Hypothalamus (tissue), 51 donors: ENCODE results near the gene GSAP.
A peak's percentile ranks its signal among the peaks of the same experiment; 100 is the strongest.

Experiments used
- DNase-seq, 51 donors: peaks; one replicate each; lab custom pipeline; 2025; lab: John Stamatoyannopoulos, UW

The GSAP gene

DNA sequence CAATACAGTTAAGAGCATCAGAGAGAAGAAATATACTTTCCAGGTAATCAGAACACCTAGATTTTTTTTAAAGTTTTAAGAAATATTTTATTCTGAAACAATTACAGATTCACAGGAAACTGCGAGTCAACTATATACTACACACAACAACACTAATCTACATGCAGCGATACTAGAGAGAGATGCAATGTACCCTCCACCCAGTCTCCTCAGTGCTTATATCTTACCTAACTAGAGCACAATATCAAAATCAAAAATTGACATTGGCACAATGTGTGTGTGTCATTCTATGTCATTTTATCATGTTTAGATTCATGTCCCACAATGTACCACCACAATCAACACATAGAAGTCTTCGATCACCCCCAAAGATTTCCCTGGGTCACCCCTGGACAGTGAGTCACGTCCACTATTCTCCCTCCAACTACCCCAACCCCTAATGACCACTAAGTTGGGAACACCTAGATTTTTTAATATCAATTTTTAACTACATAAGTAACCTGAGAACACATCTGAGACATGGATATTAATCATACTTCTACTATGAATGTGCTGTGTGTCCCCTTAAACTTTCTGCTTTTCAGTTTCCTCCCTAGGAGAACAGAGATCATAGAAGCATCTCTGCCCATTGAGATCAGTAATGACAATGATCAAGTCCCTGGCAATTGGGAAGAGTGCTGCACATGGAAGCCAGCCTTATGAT, 86.5 kb downstream of the GSAP start:
- DNase-seq, result no peak

- no peak for DNase-seq
Observed at GRCh38 chr7:77328669-77329068, 87.5 kb downstream of the GSAP start.

DNA sequence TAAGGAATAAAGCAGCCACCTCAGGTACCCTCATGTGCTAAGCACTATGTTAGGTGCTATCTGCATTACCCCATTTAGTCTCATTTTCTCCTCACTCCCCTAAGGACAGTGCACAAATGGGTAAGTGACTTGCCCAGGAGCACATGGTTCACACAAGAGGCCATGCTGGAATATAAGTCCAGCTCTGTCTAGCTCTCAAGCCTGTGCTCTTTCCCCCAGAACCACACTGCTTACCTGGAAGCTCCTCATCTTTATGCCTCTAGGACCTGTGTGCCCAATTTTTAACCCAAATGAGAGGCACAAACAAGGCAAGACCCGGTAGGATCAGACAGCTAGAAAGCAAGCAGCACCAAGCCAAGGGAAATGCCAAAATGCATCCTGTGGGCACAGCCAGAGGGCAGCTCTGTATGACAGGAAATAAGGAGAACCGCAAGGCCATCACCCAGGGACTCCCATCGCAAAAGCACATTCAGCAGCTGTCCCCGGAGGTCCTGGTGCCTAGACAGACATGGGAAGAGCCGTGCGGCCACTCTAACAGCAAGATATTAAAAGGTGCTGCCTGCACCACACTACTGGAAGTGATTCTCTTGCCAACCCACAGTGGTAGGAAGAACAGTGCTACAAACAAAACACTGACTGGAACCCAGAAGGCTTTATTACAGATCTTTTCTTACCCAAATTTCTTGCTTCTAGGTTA, 88.1 kb downstream of the GSAP start:
- no peak for DNase-seq

DNA sequence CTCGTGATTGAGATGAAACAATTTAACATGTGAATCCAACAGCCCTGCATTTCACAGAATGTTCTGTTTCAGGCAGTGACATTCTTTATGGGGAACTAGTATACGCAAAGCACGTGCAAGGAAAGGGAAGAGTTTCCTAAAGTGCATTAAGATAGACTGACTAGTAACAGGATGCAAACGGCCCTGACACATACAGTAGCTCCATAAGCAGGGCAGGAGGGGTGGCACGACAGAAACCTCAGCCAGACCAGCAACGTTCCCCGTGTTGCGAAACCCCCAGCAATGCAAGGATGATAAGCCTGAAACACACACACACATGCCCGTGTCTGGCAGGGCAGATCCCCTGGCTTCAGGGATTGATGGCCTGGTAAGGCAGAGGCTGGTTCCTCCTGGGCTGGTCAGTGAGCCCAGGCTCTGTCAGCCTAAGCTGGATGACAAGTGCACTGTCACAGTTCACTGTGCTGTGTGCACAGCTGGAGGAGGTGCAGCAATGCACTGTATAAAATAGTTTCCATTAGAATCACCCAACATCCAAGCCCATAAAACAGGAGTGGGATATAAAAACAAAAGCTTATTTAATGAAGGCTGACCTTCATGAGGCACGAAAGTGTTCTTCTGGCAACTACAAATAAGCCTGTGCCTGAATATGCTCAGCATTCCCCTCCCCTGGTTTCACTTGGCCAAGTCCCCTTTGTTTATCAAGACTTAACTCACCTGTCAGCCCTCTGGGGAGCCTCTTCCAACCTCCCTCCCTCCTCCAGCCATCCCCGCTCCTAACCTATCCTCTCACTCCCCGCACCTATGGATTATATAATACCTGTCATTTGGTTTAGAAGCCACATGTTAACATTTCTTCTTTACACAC, 88.8 kb downstream of the GSAP start:
- peak in 1 of 51 donors; percentile 16 for DNase-seq

DNA sequence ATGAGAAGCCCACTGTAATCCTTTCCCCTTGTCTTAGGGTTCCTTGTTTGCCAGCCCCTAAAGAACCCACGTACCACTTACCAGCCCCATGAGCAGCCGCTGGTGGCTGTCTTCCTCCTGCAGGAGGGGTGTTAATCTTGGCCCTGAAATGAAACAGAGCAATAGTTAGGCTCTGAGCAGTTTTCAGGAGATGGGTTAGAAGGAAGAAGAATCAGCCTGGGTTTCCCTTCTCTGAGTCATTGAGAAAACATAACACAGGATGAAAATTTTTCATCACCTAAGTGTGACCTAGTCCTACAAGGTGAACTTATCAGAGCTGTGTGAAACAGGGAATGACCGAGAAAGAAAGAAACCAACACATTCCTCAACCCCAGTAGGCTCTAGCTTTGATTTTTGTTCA, 90.0 kb downstream of the GSAP start:
- no peak for DNase-seq

DNA sequence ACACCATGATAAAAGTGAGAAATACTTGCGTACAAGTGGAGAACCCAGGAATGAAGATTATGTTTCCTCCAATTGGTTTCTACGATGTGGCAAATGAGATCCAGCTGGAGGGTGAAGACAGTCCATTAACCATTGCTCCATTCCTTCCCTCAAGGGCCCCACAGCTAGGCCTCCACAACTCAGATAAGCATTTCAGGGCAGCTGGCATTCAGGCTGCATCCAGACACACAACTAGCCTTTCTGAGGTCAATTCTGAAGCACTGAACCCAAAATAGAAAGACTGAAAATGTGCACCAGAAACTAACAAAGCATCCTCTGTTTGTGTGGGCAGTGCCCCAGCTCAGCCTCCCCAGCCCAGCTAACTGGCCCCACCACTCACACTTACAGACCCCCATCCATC, 94.8 kb downstream of the GSAP start:
- DNase-seq, result peak in 1 of 51 donors; percentile 20

DNA sequence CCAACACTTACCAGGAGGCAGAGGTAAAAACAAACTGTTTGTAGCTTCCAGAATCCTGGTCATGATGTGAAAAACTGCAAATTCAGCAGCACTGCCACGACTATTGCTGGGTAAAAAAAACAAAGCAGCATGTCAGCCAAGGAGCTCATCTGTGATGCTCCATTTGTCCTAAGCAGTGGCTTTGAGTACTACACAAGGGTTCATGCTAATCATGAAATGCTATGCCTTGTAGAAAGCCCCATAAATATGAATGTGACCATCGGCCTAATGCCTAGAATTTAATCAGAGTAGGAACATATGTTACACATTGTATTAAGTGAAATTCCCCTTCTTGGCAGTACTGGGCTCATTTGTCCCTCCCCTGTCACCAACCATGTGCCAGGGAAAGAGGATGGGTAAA, 95.4 kb downstream of the GSAP start:
- DNase-seq, result no peak

- DNase-seq, result no peak
Observed at GRCh38 chr7:77320137-77320536, 96.0 kb downstream of the GSAP start.

DNA sequence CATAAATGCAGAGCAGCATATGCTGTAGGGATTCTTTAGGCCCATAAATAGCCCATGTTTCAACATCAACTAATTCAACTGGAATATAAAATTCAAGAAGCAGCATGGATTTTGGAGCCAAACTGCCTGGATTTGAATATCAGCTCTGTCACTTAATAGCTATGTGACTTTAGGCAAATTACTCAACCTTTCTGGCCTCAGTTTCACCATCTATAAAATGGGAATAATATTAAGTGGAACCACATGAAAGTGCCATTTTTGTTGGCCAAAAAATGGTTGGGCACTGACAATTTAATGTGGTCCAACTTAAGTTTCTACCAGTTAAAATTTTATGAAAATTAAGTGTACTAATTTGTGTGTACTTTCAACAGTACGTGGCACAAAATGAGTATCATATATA, 98.1 kb downstream of the GSAP start:
- DNase-seq, result no peak

GRCh38 chr7:77316219-77316978, 99.8 kb downstream of the GSAP start:
- no peak for DNase-seq

- no peak for DNase-seq
Observed at GRCh38 chr7:77315182-77315591, 101.0 kb downstream of the GSAP start.

- no peak for DNase-seq
Observed at GRCh38 chr7:77313876-77314480, 102.2 kb downstream of the GSAP start.

DNA sequence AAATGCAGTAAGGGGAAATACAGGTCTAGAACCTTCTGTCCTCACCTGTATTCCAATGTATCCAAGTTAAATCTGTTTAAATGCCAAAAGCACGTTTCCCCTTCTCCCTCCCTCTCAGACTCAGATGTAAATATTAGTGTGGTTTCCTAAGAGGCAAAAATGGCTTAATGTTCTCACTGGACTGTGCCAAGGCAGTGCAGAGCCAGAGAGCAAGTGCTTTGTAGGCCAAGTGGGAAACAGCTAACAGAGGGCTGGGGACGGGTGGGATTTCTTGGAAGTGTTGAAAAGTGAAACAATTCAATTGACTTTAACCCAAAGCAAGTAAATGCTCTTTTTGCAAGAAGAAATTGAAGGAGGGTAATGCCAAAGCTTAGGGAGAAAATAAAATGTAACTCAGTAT, 103.1 kb downstream of the GSAP start:
- DNase-seq, result no peak

DNA sequence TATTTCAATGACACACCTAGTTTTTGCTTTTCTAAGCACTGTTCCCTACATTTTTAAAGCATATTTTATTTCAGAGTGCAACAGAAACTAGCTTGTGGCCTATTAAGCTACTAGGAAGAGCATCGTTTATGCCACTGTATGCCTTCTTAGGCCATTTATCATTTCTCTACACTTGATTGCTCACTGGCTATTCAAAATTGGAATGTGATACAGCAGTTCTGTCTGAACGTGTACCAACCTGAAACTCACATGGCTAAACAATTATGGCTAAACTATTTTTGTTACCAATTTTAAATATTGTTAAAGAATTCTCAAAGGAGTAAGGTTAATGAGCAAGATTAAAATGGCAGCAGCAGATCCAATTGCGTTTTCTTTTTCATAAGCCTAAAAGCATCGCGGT, 105.2 kb downstream of the GSAP start:
- DNase-seq, result no peak

DNA sequence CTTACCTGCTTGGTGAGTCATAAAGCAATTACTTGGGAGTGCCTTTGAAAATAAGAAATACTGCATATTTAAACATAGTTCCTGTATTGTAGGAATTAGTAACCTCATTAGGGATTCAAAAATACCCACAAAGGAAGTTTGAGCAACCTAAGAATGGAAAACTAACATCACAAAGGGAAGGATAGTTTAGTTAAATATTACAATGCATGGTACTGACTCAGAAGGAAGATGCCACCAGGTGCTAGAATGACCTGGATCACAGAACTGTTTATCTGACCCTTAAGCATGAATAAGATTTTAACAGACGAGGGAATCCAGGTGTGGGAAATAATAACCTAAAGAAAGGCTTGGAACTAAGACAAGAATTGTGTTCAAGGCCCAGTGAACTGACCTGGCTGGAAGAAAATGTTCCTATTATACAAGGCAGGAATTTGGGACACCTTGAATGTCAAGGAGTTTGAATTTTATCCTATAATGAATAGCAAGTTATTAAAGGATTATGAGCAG, 106.4 kb downstream of the GSAP start:
- DNase-seq, result no peak

DNA sequence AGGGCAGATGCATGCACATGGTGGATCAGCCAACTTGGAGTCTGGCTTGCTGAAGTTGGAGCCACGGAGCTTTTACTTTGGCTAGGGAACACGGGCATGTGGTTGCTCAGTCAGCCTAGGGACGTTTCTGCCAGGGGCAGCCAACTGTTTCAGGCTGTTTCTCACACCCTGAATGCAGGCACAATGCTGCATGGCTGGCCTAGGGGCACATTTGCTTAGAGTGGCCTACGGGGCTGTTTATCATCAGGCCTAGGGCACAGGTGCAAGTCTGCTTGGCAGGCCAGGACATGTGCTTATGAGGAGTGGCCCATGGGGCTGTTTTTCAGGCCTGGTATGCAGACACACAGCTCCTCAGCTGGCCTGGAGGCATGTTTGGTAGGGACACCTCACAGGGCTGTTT, 107.4 kb downstream of the GSAP start:
- DNase-seq, result peak in 1 of 51 donors; percentile 17

DNA sequence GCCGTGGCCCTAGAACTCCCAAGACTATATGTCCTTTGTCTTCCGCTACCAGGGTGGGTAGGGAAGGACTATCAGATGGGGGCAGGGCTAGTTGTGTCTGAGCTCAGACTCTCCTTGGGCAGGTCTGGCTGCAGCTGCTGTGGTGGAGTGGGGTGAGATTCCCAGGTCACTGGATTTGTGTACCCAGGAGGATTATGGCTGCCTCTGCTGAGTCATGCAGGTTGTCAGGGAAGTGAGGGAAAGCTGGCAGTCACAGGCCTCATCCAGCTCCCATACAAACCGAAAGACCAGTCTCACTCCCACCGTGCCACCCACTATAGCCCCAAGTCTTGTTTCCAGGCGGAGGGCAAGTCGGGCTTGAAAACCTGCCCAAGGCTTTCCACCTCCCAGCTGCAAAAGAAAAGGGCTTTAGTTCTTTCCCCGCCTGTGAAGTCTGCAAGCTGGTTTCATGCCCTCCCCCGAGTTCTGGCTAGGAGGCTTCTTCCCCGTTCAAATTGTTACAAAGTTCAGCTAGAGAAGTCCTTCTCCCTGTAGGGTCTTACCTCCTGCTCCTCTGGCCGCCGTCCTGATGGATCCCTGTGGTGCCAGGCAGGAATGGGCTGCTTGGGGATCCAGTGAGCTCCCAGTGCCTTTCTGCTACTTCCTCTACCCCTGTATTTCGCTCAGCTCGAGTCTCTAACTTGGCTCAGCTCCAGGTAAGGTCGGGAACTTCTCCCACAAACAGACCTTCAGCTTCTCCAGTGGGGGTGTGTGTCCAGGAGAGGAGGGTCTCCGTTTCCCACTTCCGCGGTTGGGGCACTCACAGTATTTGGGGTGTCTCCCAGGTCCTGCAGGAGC, 109.7 kb downstream of the GSAP start:
- peak in 1 of 51 donors; percentile 22 for DNase-seq

- DNase-seq, result no peak
Observed at GRCh38 chr7:77295549-77295948, 120.6 kb downstream of the GSAP start.

- DNase-seq, result no peak
Observed at GRCh38 chr7:77293046-77293445, 123.1 kb downstream of the GSAP start.
